ENCODE data around the gene PALLD. TPM values are rescaled to one million over a fixed set of nuclear protein-coding genes. Genes with fewer than 3 reads are reported as not detected.
"Not testable (repeated sequence)": the region's sequence is repeated elsewhere in the genome, so short reads cannot be mapped to it uniquely, and the experiment has no call there.

Gene PALLD
- total and polyA plus RNA-seq, 12 donors, result 30.3 to 203 (median 90.5) TPM

DNA sequence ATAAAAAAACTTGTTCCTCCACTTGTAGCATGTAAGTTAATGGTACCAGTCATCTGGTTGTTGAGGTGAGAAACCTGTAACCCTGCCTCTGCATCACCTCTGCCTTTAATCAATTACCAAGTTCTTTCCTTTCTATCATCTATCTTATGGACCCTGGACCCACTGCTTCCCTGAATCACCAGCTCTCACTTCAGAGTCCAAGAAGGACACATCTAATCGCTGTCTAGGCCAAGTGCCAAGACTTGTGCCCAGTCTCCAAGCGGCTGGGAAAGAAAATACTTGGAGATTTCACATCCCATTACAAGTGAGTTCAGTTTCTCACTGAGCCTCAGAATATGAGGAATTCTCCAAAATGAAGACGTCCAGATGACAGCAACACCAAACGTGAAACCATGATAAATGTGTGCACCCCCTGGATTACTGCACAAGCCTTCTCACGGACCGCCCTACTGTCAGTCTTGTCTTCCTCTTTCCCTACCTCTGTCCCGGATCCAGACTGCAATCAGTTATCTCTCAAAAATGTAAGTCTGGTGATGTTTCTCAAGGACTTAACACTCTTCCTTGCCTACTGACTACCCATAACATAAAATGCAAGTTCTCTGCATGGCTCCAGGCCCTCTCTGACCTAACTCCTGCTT lies 10.4 kb downstream of the PALLD start:
- intact Hi-C loops (cut with DNase I), result no loop called here
- WGBS, 4 donors, result 56 to 70% (median 62%) methylated on average over 7 of the region's 7 CpGs
- peak in 2 of 7 donors; percentile 15 to 20 for DNase-seq
- Histone ChIP-seq H3K9me3 (replicated peaks in 1 of 3) (no peaks in the 10 kb centered on the region), H3K36me3 (replicated peaks in 1 of 2) (no peaks in the 10 kb centered on the region), H3K4me3 (no peak overlapping the region), H3K4me1 (replicated peaks in 1 of 2) (no peaks in the 10 kb centered on the region), H3K27me3 (no peaks in the 10 kb centered on the region), H3K27ac (no peak overlapping the region)
- TF ChIP-seq POLR2A (IDR thresholded peaks at IDR 0.05), result no peak
- TF ChIP-seq, protein P1, sequence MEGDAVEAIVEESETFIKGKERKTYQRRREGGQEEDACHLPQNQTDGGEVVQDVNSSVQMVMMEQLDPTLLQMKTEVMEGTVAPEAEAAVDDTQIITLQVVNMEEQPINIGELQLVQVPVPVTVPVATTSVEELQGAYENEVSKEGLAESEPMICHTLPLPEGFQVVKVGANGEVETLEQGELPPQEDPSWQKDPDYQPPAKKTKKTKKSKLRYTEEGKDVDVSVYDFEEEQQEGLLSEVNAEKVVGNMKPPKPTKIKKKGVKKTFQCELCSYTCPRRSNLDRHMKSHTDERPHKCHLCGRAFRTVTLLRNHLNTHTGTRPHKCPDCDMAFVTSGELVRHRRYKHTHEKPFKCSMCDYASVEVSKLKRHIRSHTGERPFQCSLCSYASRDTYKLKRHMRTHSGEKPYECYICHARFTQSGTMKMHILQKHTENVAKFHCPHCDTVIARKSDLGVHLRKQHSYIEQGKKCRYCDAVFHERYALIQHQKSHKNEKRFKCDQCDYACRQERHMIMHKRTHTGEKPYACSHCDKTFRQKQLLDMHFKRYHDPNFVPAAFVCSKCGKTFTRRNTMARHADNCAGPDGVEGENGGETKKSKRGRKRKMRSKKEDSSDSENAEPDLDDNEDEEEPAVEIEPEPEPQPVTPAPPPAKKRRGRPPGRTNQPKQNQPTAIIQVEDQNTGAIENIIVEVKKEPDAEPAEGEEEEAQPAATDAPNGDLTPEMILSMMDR (IDR thresholded peaks at IDR 0.05), result no peak

DNA sequence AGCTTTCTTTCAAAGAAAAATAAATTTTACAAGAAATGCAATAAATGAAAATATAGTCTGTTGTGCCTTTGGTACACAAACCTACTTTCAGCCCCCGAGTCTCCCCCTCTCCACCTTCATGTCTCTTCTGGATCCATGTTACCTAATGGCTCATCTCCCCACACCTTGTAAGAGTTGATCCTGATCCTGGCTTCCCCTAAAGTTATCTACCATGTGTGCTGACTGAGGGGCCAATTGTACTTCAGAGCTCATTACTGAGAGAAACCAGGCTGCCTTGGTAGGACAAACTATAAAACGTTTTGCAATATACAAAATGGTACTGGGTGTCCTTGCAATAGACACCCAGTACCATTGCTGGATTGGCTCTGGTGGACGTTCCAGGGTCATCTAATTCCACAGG lies 11.8 kb downstream of the PALLD start:
- WGBS, 4 donors, result 54 to 71% (median 62%) methylated on average over 3 of the region's 3 CpGs
- TF ChIP-seq POLR2A (IDR thresholded peaks at IDR 0.05), result no peak
- TF ChIP-seq, protein P1 (IDR thresholded peaks at IDR 0.05), result no peak
- intact Hi-C loops (cut with DNase I), result no loop called here

DNA sequence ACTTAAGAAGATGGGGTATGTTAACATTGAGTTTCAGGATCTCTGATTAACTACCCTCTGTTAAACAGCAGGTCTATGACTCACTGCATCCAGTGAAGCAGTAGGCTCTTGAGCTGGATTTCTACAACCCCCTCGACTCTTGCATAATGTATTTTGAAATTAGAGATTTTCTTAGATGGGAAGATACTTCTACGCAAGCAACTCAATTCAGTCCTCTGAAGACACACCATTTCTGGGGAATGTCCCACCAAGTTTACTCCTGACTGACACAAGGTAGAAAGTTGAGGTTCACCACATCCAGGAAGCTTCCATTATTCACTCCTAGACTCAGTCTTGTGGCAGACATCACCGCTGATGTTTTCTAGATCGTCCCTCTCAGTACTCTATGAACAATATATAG lies 12.9 kb downstream of the PALLD start:
- no peaks in the 10 kb centered on the region for H3K36me3 ChIP-seq (replicated peaks in 1 of 2)
- TF ChIP-seq POLR2A (IDR thresholded peaks at IDR 0.05), result no peak
- TF ChIP-seq, protein P1 (IDR thresholded peaks at IDR 0.05), result no peak
- H3K9me3 ChIP-seq (replicated peaks in 1 of 3), result no peaks in the 10 kb centered on the region
- WGBS, 4 donors, result 75 to 91% (median 84%) methylated on average over 4 of the region's 4 CpGs
- H3K4me3 ChIP-seq, result no peak overlapping the region
- intact Hi-C loops (cut with DNase I), result no loop called here
- H3K4me1 ChIP-seq (replicated peaks in 1 of 2), result no peaks in the 10 kb centered on the region
- no peak overlapping the region for H3K27ac ChIP-seq
- no peak for DNase-seq
- no peaks in the 10 kb centered on the region for H3K27me3 ChIP-seq

More for the DNA sequence above, 11.8 kb downstream of the PALLD start:
- Histone ChIP-seq H3K9me3 (replicated peaks in 1 of 3) (no peaks in the 10 kb centered on the region), H3K27me3 (no peaks in the 10 kb centered on the region), H3K27ac (no peak overlapping the region), H3K36me3 (replicated peaks in 1 of 2) (no peaks in the 10 kb centered on the region), H3K4me1 (replicated peaks in 1 of 2) (no peaks in the 10 kb centered on the region), H3K4me3 (no peak overlapping the region)
- no peak for DNase-seq

DNA sequence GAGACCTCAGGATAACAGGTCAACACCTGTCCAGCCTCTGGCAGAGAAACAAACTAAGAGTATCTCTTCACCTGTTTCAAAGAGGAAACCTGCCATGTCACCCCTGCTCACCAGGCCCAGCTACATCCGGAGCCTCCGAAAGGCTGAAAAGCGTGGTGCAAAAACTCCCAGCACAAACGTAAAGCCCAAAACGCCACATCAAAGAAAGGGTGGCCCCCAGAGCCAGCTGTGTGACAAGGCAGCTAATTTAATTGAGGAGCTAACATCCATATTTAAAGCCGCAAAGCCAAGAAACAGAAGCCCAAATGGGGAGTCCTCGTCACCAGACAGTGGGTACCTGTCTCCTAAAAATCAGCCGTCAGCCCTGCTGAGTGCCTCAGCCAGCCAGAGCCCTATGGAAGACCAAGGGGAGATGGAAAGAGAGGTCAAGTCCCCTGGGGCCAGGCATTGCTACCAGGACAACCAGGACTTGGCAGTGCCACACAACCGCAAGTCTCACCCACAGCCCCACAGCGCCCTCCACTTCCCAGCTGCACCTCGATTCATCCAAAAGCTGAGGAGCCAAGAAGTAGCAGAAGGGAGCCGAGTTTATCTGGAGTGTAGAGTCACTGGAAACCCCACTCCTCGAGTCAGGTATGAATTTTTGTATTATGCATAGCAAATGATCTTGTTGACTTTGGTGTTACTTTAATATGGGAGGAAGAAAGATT lies 15.1 kb downstream of the PALLD start:
- no peak overlapping the region for H3K27ac ChIP-seq
- H3K4me1 ChIP-seq (replicated peaks in 1 of 2), result no peaks in the 10 kb centered on the region
- intact Hi-C loops (cut with DNase I), result no loop called here
- H3K9me3 ChIP-seq (replicated peaks in 1 of 3), result no peaks in the 10 kb centered on the region
- DNase-seq, result no peak
- 75 to 89% (median 86%) methylated on average over 13 of the region's 13 CpGs for WGBS, 4 donors
- no peak for TF ChIP-seq POLR2A (IDR thresholded peaks at IDR 0.05)
- TF ChIP-seq, protein P1 (IDR thresholded peaks at IDR 0.05), result no peak
- H3K36me3 ChIP-seq (replicated peaks in 1 of 2), result no peaks in the 10 kb centered on the region
- H3K4me3 ChIP-seq, result no peak overlapping the region
- no peaks in the 10 kb centered on the region for H3K27me3 ChIP-seq

DNA sequence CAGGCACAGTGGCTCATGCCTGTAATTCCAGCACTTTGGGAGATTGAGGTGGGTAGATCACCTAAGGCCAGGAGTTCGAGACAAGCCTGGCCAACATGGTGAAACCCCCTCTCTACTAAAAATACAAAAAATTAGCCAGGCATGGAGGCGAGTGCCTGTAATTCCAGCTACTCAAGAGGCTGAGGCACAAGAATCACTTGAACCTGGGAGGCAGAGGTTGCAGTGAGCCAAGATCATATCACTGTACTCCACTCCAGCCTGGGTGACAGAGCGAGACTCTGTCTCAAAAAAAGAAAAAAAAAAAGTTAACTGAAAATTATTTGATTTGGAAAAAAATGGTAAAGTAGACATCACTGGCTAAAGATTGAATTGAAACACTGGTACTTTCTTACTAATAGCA lies 17.0 kb downstream of the PALLD start:
- intact Hi-C loops (cut with DNase I); H3K4me1 ChIP-seq (replicated peaks in 1 of 2); H3K4me3 ChIP-seq; H3K9me3 ChIP-seq (replicated peaks in 1 of 3); H3K27ac ChIP-seq; DNase-seq; H3K36me3 ChIP-seq (replicated peaks in 1 of 2); H3K27me3 ChIP-seq: not testable (repeated sequence)
- WGBS, 4 donors, result 61 to 90% (median 76%) methylated on average over 3 of the region's 3 CpGs
